Testis (tissue), 5 donors: ENCODE data around the gene AFAP1L2. TPM values are rescaled to one million over a fixed set of nuclear protein-coding genes. Genes with fewer than 3 reads are reported as not detected.
A peak's percentile ranks its signal among the peaks of the same experiment; 100 is the strongest.

Source experiments
- DNase-seq: peaks from one replicate; pipeline ENCODE4 v3.0.0-alpha.2; 2019
- H3K27ac ChIP-seq, 2 donors: fragments of 200-600 bp; sonication (generic); one replicate each; pipeline ENCODE4 v1.5.1; 2019
- H3K27me3 ChIP-seq: fragments of 200-600 bp; sonication (generic); one replicate; pipeline ENCODE4 v1.5.1; 2019
- H3K36me3 ChIP-seq: fragments of 200-600 bp; sonication (generic); one replicate; pipeline ENCODE4 v1.5.1; 2017; ENCODE audit warnings: low read depth; ENCODE audit errors: missing control alignments
- H3K4me1 ChIP-seq: fragments of 200-600 bp; sonication (generic); one replicate; pipeline ENCODE4 v1.5.1; 2019
- H3K4me3 ChIP-seq, 2 donors: fragments of 200-600 bp; sonication (generic); one replicate each; pipeline ENCODE4 v1.5.1; 2017 to 2019
- H3K9me3 ChIP-seq: fragments of 200-600 bp; sonication (generic); one replicate; pipeline ENCODE4 v1.5.1; 2017
- CTCF ChIP-seq, 3 experiments: fragments of 450-650 bp in 2 of 3; fragments of 200-600 bp in 1 of 3; sonication (generic) in 1 of 3; IDR thresholded peaks; one replicate each; pipeline ENCODE4 v1.5.1; 2016 to 2019; ENCODE audit warnings: antibody characterized with exemption in 3 of 3, mild to moderate bottlenecking in 2 of 3, moderate library complexity in 1 of 3
- POLR2A ChIP-seq: fragments of 450-650 bp; IDR thresholded peaks from one replicate; pipeline ENCODE4 v1.6.1; 2017; ENCODE audit warnings: antibody characterized with exemption, mild to moderate bottlenecking, moderate library complexity
- WGBS, 2 donors: methylation state at CpG; one replicate each; pipeline ENCODE4 v1.1.5; 2018; 5-methylcytosine and 5-hydroxymethylcytosine counted together
- intact Hi-C: fragments of 100-400 bp; cut with DNase I; formaldehyde crosslinking; loops from one replicate; pipeline ENCODE4 v1.15.1; 2023; ENCODE audit warnings: low total_unique reads
- long read RNA-seq, 2 donors: transcript quantifications; one replicate each; lab custom pipeline, GENCODE V29; 2026
- polyA plus RNA-seq: library from polyadenylated mRNA; stranded (reverse); fragments of 350-450 nt; fragmentation: Illumina TruSeq; extraction: RNeasy Lipid Tissue Mini Kit (QIAGEN cat#74804); gene quantifications from one replicate; pipeline ENCODE4 v1.2.3, GENCODE V29; 2014; ENCODE audit warnings: low read depth, low replicate concordance; ENCODE audit not compliant: insufficient read depth
- total RNA-seq, 2 donors: library from RNA; depleted of rRNA; stranded (reverse); fragments of >200 nt; gene quantifications; one replicate each; pipeline ENCODE4 v1.2.3, GENCODE V29; 2016

AFAP1L2 gene
- total RNA-seq (1 to 10 TPM; 4.0 to 6.9 TPM), polyA plus RNA-seq (7.4 TPM)
- long read RNA-seq, donor 1, partial matches to known transcripts = 0 of 3 reads
- long read RNA-seq, donor 1, other reads (novel, unspliced or antisense) = 0 of 3 reads
- long read RNA-seq, donor 2 = 0 reads

- H3K4me3 ChIP-seq = peak within 1 kb of the TSS; percentile 53 to 60
- DNase-seq = no peak
- intact Hi-C loops = loop anchor here (10.0 kb wide), 1 partner anchor 100 kb away; no protein-coding TSS in a partner anchor
- no peaks in the 10 kb centered on the region for H3K36me3 ChIP-seq
- WGBS, 2 donors = 1 to 6% methylated on average over 10 to 44 of the region's 88 CpGs
- peaks cover 20% of the 10 kb centered on the region for H3K4me1 ChIP-seq
- peak within 1 kb of the TSS; percentile 11 to 45 for H3K27ac ChIP-seq
- H3K27me3 ChIP-seq = no peaks in the 10 kb centered on the region
- H3K9me3 ChIP-seq = no peaks in the 10 kb centered on the region
- TF ChIP-seq POLR2A (no peak), CTCF (IDR thresholded peaks at IDR 0.05) (no peak)
Measured at GRCh38 chr10:114404171-114405010, at the start of gene AFAP1L2. Gene AFAP1L2, minus strand, starts transcription at chr10:114404502. Its CDS starts 47 bp downstream, at chr10:114404455.

DNA sequence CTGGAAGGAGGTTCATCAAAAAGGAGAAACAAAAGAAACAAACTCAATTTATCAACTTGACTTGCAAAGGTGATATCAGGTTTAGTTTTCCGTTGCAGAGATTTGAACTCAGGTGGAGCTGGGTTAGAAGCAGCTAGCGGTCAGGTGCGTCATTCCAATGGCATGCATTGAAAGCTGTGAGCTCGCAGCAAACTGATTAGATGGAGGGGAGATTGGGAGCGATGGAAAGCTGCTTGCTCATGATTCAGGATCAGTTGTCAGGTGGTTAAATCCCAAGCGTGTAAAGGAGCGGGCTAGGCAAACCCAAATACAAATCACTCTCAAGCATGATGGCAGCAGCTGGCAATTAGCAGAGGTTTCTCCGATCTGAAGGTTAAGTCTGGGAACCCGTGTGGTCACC lies 49.3 kb upstream of the AFAP1L2 start:
- Histone ChIP-seq H3K9me3 (no peaks in the 10 kb centered on the region), H3K27me3 (no peaks in the 10 kb centered on the region), H3K36me3 (no peaks in the 10 kb centered on the region), H3K4me3 (no peak overlapping the region), H3K4me1 (no peaks in the 10 kb centered on the region), H3K27ac (no peak overlapping the region)
- DNase-seq = no peak
- intact Hi-C loops = no loop called here
- 89% methylated on average over 9 of the region's 9 CpGs for WGBS, 2 donors
- TF ChIP-seq CTCF (IDR thresholded peaks at IDR 0.05) = no peak
- TF ChIP-seq POLR2A = no peak

DNA sequence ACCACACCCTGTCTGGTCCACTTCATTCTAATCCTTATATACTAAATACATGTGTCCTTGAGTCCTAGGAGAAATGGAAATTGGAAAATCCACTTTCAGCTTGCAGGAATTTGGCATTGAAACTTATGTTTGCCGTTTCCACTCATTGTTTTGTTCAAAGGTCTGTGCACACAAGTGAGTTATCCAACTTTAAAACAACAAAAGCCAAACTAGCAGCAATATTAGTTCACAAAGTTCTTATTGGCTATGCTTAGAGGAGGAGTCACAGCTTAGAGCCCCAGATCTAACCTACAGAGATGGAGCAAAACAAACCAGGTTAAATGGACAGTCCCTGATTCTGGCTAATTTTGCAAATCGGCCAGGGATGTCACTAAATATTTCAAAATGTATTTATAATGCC lies 44.6 kb upstream of the AFAP1L2 start:
- intact Hi-C loops = no loop called here
- WGBS, 2 donors = 60 to 69% methylated on average over 2 of the region's 2 CpGs

DNA sequence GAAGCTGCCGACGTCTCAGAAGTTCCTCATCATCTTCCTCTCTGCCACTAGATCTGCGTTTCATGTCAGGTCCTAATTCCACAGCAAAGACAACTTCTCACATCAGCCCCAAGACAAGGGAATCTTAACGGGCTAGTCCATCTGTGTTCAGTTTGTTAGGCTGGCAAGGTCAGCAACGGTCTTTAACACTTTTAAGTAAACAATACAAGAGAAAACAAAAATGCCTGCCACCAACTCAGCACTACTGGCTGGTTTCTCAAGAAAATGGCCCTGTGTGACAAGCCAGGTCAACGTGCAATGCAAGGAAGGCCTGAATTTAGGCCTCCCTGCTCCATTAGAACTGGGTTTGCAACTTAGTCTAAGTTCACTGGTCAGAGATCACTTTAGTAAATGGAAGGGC lies 41.0 kb upstream of the AFAP1L2 start:
- no peak overlapping the region for H3K4me3 ChIP-seq
- no peak overlapping the region for H3K27ac ChIP-seq
- DNase-seq = no peak
- H3K27me3 ChIP-seq = no peaks in the 10 kb centered on the region
- 82 to 84% methylated on average over 6 of the region's 6 CpGs for WGBS, 2 donors
- H3K36me3 ChIP-seq = no peaks in the 10 kb centered on the region
- TF ChIP-seq POLR2A (no peak), CTCF (IDR thresholded peaks at IDR 0.05) (no peak)
- H3K9me3 ChIP-seq = no peaks in the 10 kb centered on the region
- intact Hi-C loops = no loop called here
- peaks cover 4% of the 10 kb centered on the region for H3K4me1 ChIP-seq

More for the DNA sequence above, 44.6 kb upstream of the AFAP1L2 start:
- no peak overlapping the region for H3K27ac ChIP-seq
- H3K4me3 ChIP-seq = no peak overlapping the region
- H3K27me3 ChIP-seq = no peaks in the 10 kb centered on the region
- H3K9me3 ChIP-seq = no peaks in the 10 kb centered on the region
- no peak for TF ChIP-seq POLR2A
- TF ChIP-seq CTCF (IDR thresholded peaks at IDR 0.05) = no peak
- DNase-seq = no peak
- no peaks in the 10 kb centered on the region for H3K4me1 ChIP-seq
- H3K36me3 ChIP-seq = no peaks in the 10 kb centered on the region
